Fibroblast of villous mesenchyme (primary cell): ENCODE results near the gene SLC27A6. TPM values are rescaled to one million over a fixed set of nuclear protein-coding genes. Genes with fewer than 3 reads are reported as not detected.

Source experiments
- DNase-seq: peaks from one replicate; pipeline ENCODE4 v3.0.0-alpha.2; 2010; ENCODE audit warnings: low read depth
- H3K4me3 ChIP-seq: 2 replicates; pipeline ENCODE4 v1.5.1; 2011; ENCODE audit warnings: low read depth, mild to moderate bottlenecking, low read length
- CTCF ChIP-seq: IDR thresholded peaks from 2 replicates; pipeline ENCODE4 v1.5.1; 2012; ENCODE audit warnings: low read depth, mild to moderate bottlenecking, low read length; ENCODE audit not compliant: insufficient read depth
- total RNA-seq: library from RNA; depleted of rRNA; stranded (reverse); fragments of >200 nt; gene quantifications from 2 replicates; pipeline ENCODE4 v1.2.3, GENCODE V29; 2012

The SLC27A6 gene
- total RNA-seq, 1 donor: under 0.01 TPM

- H3K4me3 ChIP-seq: no peak overlapping the region
- no peak for DNase-seq
- TF ChIP-seq CTCF: no peak
Measured at GRCh38 chr5:128973244-128973643, 8.0 kb downstream of the SLC27A6 start.

GRCh38 chr5:128974567-128974966 is 9.3 kb downstream of the SLC27A6 start:
- no peak for TF ChIP-seq CTCF
- no peak overlapping the region for H3K4me3 ChIP-seq
- DNase-seq: no peak

GRCh38 chr5:128979761-128980160 is 14.5 kb downstream of the SLC27A6 start:
- TF ChIP-seq CTCF: no peak
- no peak overlapping the region for H3K4me3 ChIP-seq
- no peak for DNase-seq

GRCh38 chr5:128980917-128981316 is 15.6 kb downstream of the SLC27A6 start:
- no peak for DNase-seq
- no peak for TF ChIP-seq CTCF

GRCh38 chr5:128984480-128984879 is 19.2 kb downstream of the SLC27A6 start:
- no peak for DNase-seq
- no peak overlapping the region for H3K4me3 ChIP-seq
- no peak for TF ChIP-seq CTCF

More at GRCh38 chr5:128980917-128981316, 15.6 kb downstream of the SLC27A6 start:
- no peak overlapping the region for H3K4me3 ChIP-seq

- TF ChIP-seq CTCF: no peak
- H3K4me3 ChIP-seq: no peak overlapping the region
- DNase-seq: peak; percentile 18
Measured at GRCh38 chr5:128988476-128988875, 23.2 kb downstream of the SLC27A6 start.

- H3K4me3 ChIP-seq: no peak overlapping the region
- TF ChIP-seq CTCF: no peak
- DNase-seq: peak; percentile 58
Measured at GRCh38 chr5:129001841-129002526, 36.7 kb downstream of the SLC27A6 start.
